Mesenchymal stem cell (in vitro differentiated cells and primary cell): ENCODE data around the gene IFIT3.
"Not testable (repeated sequence)": the region's sequence is repeated elsewhere in the genome, so short reads cannot be mapped to it uniquely, and the experiment has no call there.

Experiments
- DNase-seq: peaks from one replicate; pipeline ENCODE4 v3.0.0-alpha.2; 2013
- H2AFZ ChIP-seq: one replicate; pipeline ENCODE4 v1.6.1; 2013; ENCODE audit warnings: low read depth, mild to moderate bottlenecking, control low read depth, inconsistent platforms, low read length, moderate library complexity
- H2AK5ac ChIP-seq: 2 replicates; pipeline ENCODE4 v1.6.1; 2013; ENCODE audit warnings: low read length, moderate library complexity, mild to moderate bottlenecking, inconsistent platforms; ENCODE audit not compliant: severe bottlenecking
- H2BK120ac ChIP-seq: one replicate; pipeline ENCODE4 v1.6.1; 2013; ENCODE audit warnings: low read depth, mild to moderate bottlenecking, inconsistent platforms, low read length, moderate library complexity
- H2BK12ac ChIP-seq, 2 experiments: one replicate each; pipeline ENCODE4 v1.6.1; 2013; ENCODE audit warnings: inconsistent platforms in 2 of 2, low read length in 2 of 2, mild to moderate bottlenecking in 2 of 2, moderate library complexity in 2 of 2, control low read depth in 1 of 2
- H2BK15ac ChIP-seq: one replicate; pipeline ENCODE4 v1.6.1; 2013; ENCODE audit warnings: mild to moderate bottlenecking, low read depth, inconsistent platforms; ENCODE audit not compliant: poor library complexity, severe bottlenecking
- H2BK5ac ChIP-seq: 2 replicates; pipeline ENCODE4 v1.6.1; 2013; ENCODE audit warnings: low read depth, mild to moderate bottlenecking, low read length, control low read depth, inconsistent platforms; ENCODE audit not compliant: poor library complexity, severe bottlenecking
- H3K14ac ChIP-seq, 2 experiments: one replicate each; pipeline ENCODE4 v1.6.1; 2013; ENCODE audit warnings: inconsistent platforms in 2 of 2, low read length in 2 of 2, control low read depth in 1 of 2, mild to moderate bottlenecking in 1 of 2, moderate library complexity in 1 of 2
- H3K18ac ChIP-seq, 2 experiments: one replicate each; pipeline ENCODE4 v1.6.1; 2013; ENCODE audit warnings: inconsistent platforms in 2 of 2, low read length in 2 of 2, control low read depth in 1 of 2, low read depth in 1 of 2, mild to moderate bottlenecking in 1 of 2
- H3K23ac ChIP-seq, 2 experiments: one replicate each; pipeline ENCODE4 v1.6.1; 2013; ENCODE audit warnings: inconsistent platforms in 2 of 2, low read length in 2 of 2, mild to moderate bottlenecking in 2 of 2, moderate library complexity in 2 of 2, control low read depth in 1 of 2
- H3K27ac ChIP-seq: 2 replicates; pipeline ENCODE4 v1.5.1; 2013; ENCODE audit warnings: mild to moderate bottlenecking, moderate library complexity, low read length, control low read depth, inconsistent platforms; ENCODE audit not compliant: poor library complexity, severe bottlenecking
- H3K27me3 ChIP-seq, 2 experiments: 2 replicates each; pipeline versions ENCODE4 v1.6.1 to v1.7.0; 2013; ENCODE audit warnings: low read length in 2 of 2, mild to moderate bottlenecking in 2 of 2, moderate library complexity in 2 of 2, control low read depth in 1 of 2, inconsistent platforms in 1 of 2; ENCODE audit not compliant: control insufficient read depth in 1 of 2, insufficient read depth in 1 of 2
- H3K36me3 ChIP-seq, 2 experiments: 2 replicates each; pipeline versions ENCODE4 v1.6.1 to v1.7.0; 2013; ENCODE audit warnings: low read length in 2 of 2, control low read depth in 1 of 2, inconsistent platforms in 1 of 2, low read depth in 1 of 2, mild to moderate bottlenecking in 1 of 2; ENCODE audit not compliant: insufficient read depth in 2 of 2, control insufficient read depth in 1 of 2
- H3K4ac ChIP-seq, 2 experiments: one replicate each; pipeline ENCODE4 v1.6.1; 2013; ENCODE audit warnings: inconsistent platforms in 2 of 2, low read length in 2 of 2, mild to moderate bottlenecking in 2 of 2, moderate library complexity in 2 of 2, control low read depth in 1 of 2, low read depth in 1 of 2
- H3K4me1 ChIP-seq: 2 replicates; pipeline ENCODE4 v1.6.1; 2013; ENCODE audit warnings: low read depth, low read length, control low read depth; ENCODE audit not compliant: control insufficient read depth, insufficient read depth
- H3K4me2 ChIP-seq: 2 replicates; pipeline ENCODE4 v1.6.1; 2013; ENCODE audit warnings: low read length, mild to moderate bottlenecking, inconsistent platforms; ENCODE audit not compliant: poor library complexity, severe bottlenecking
- H3K4me3 ChIP-seq, 2 experiments: 2 replicates each; pipeline versions ENCODE4 v1.5.1 to v1.7.0; 2013; ENCODE audit warnings: low read length in 2 of 2, mild to moderate bottlenecking in 2 of 2, control low read depth in 1 of 2, low read depth in 1 of 2; ENCODE audit not compliant: insufficient read depth in 1 of 2
- H3K79me1 ChIP-seq: replicated peaks from 2 replicates; pipeline ENCODE4 v1.6.1; 2013; ENCODE audit warnings: mild to moderate bottlenecking, control low read depth, low read length, inconsistent platforms; ENCODE audit not compliant: poor library complexity, severe bottlenecking
- H3K9ac ChIP-seq: 2 replicates; pipeline ENCODE4 v1.7.0; 2013; ENCODE audit warnings: mild to moderate bottlenecking, low read length, moderate library complexity
- H3K9me3 ChIP-seq: 2 replicates; pipeline ENCODE4 v1.7.0; 2013; ENCODE audit warnings: mild to moderate bottlenecking, low read length; ENCODE audit not compliant: control insufficient read depth
- H4K8ac ChIP-seq: one replicate; pipeline ENCODE4 v1.6.1; 2013; ENCODE audit warnings: inconsistent platforms, mild to moderate bottlenecking, low read length, moderate library complexity
- H4K91ac ChIP-seq: one replicate; pipeline ENCODE4 v1.6.1; 2013; ENCODE audit warnings: mild to moderate bottlenecking, low read length, inconsistent platforms
- WGBS: methylation state at CpG from one replicate; pipeline ENCODE4 v1.1.7; 2013; ENCODE audit warnings: mixed read lengths; 5-methylcytosine and 5-hydroxymethylcytosine counted together

Gene IFIT3

GRCh38 chr10:89329151-89329550, 1.4 kb downstream of the IFIT3 start:
- H3K23ac ChIP-seq, result no peak overlapping the region
- H3K14ac ChIP-seq, result no peak overlapping the region
- H3K79me1 ChIP-seq, result peaks cover 13% of the 10 kb centered on the region
- peak overlapping the region; percentile 94 for H3K9ac ChIP-seq
- H3K27me3 ChIP-seq, result no peaks in the 10 kb centered on the region
- no peak overlapping the region for H3K4me2 ChIP-seq
- peak overlapping the region; percentile 55 for H4K8ac ChIP-seq
- H3K36me3 ChIP-seq, result no peaks in the 10 kb centered on the region
- no peak overlapping the region for H2BK5ac ChIP-seq
- peak overlapping the region; percentile 1 to 29 for H3K4ac ChIP-seq
- H3K4me1 ChIP-seq, result peaks cover 12% of the 10 kb centered on the region
- DNase-seq, result no peak
- H2AK5ac ChIP-seq, result peak overlapping the region; percentile 39
- H3K18ac ChIP-seq, result peak overlapping the region in 1 of 2 experiments; percentile 3
- no peaks in the 10 kb centered on the region for H3K9me3 ChIP-seq
- H2AFZ ChIP-seq, result no peak overlapping the region
- no peak overlapping the region for H2BK120ac ChIP-seq
- 96% methylated on average over 1 of the region's 2 CpGs for WGBS
- peak overlapping the region in 1 of 2 experiments; percentile 72 for H2BK12ac ChIP-seq
- H4K91ac ChIP-seq, result peak overlapping the region; percentile 71
- no peak overlapping the region for H2BK15ac ChIP-seq
- peak overlapping the region in 1 of 2 experiments; percentile 76 for H3K4me3 ChIP-seq
- H3K27ac ChIP-seq, result no peak overlapping the region

GRCh38 chr10:89330014-89330413, 2.2 kb downstream of the IFIT3 start:
- H3K36me3 ChIP-seq, H3K4me2 ChIP-seq, H3K4ac ChIP-seq, H2AK5ac ChIP-seq, H3K4me3 ChIP-seq, H3K9ac ChIP-seq, H3K9me3 ChIP-seq, H3K27me3 ChIP-seq, H3K18ac ChIP-seq, H2BK15ac ChIP-seq, H3K14ac ChIP-seq, H2BK5ac ChIP-seq, H3K27ac ChIP-seq, H2BK120ac ChIP-seq, H3K23ac ChIP-seq, H4K91ac ChIP-seq, H2AFZ ChIP-seq, H4K8ac ChIP-seq: not testable (repeated sequence)
- 100% methylated on average over 1 of the region's 3 CpGs for WGBS
- Histone ChIP-seq H3K79me1 (peaks cover 13% of the 10 kb centered on the region), H2BK12ac (peak overlapping the region in 1 of 2 experiments; percentile 61), H3K4me1 (peaks cover 12% of the 10 kb centered on the region)
- DNase-seq, result peak; percentile 24

GRCh38 chr10:89330537-89331212, 2.9 kb downstream of the IFIT3 start:
- peak overlapping the region in 1 of 2 experiments; percentile 9 for H3K18ac ChIP-seq
- H3K14ac ChIP-seq, result no peak overlapping the region
- H2AK5ac ChIP-seq, result peak overlapping the region; percentile 44
- H3K4ac ChIP-seq, result peak overlapping the region in 1 of 2 experiments; percentile 73
- H3K27ac ChIP-seq, result no peak overlapping the region
- H3K23ac ChIP-seq, result no peak overlapping the region
- H4K91ac ChIP-seq, result no peak overlapping the region
- no peak overlapping the region for H3K4me2 ChIP-seq
- H3K4me1 ChIP-seq, result peaks cover 12% of the 10 kb centered on the region
- peaks cover 0 to 5% of the 10 kb centered on the region in 2 experiments for H3K36me3 ChIP-seq
- H2BK12ac ChIP-seq, result peak overlapping the region; percentile 32 to 57
- no peaks in the 10 kb centered on the region for H3K9me3 ChIP-seq
- DNase-seq, result no peak
- no peak overlapping the region for H4K8ac ChIP-seq
- no peak overlapping the region for H2BK5ac ChIP-seq
- H3K9ac ChIP-seq, result peak overlapping the region; percentile 36
- no peak overlapping the region for H2BK120ac ChIP-seq
- no peak overlapping the region for H3K4me3 ChIP-seq
- no peak overlapping the region for H2AFZ ChIP-seq
- H3K27me3 ChIP-seq, result no peaks in the 10 kb centered on the region
- peaks cover 13% of the 10 kb centered on the region for H3K79me1 ChIP-seq
- no peak overlapping the region for H2BK15ac ChIP-seq

- H3K23ac ChIP-seq, H4K91ac ChIP-seq, H2BK120ac ChIP-seq, H2BK15ac ChIP-seq, H3K14ac ChIP-seq, H3K4ac ChIP-seq, H2BK12ac ChIP-seq, H2AFZ ChIP-seq, H4K8ac ChIP-seq, H2BK5ac ChIP-seq, DNase-seq, H3K4me2 ChIP-seq, H3K9me3 ChIP-seq, H3K27me3 ChIP-seq: not testable (repeated sequence)
- Histone ChIP-seq H3K4me1 (peaks cover 12% of the 10 kb centered on the region), H3K79me1 (peaks cover 17% of the 10 kb centered on the region), H3K36me3 (peaks cover 0 to 13% of the 10 kb centered on the region in 2 experiments), H3K18ac (peak overlapping the region; percentile 28 to 64), H3K27ac (peak overlapping the region; percentile 90), H3K9ac (peak overlapping the region; percentile 93), H3K4me3 (peak overlapping the region in 1 of 2 experiments; percentile 86), H2AK5ac (peak overlapping the region; percentile 44)
- WGBS, result 89% methylated on average over 12 of the region's 14 CpGs
Measured at GRCh38 chr10:89331487-89332122, 3.8 kb downstream of the IFIT3 start.
